HepG2 (cell line): ENCODE data around the gene SRSF1. TPM values are rescaled to one million over a fixed set of nuclear protein-coding genes. Genes with fewer than 3 reads are reported as not detected.

Experiments
- ARNT2 ChIP-seq: sonication (generic); formaldehyde crosslinking; IDR thresholded peaks from 2 replicates; pipeline ENCODE4 v1.8.0; 2022; ENCODE audit warnings: mild to moderate bottlenecking, low read depth, missing genetic modification reagents, moderate library complexity
- CAMTA2 ChIP-seq: sonication (generic); formaldehyde crosslinking; IDR thresholded peaks from 2 replicates; pipeline ENCODE4 v1.4.0; 2020; ENCODE audit warnings: mild to moderate bottlenecking, missing genetic modification reagents, borderline replicate concordance
- CEBPB ChIP-seq: IDR thresholded peaks from 2 replicates; pipeline ENCODE4 v1.6.1; 2011; ENCODE audit warnings: low read depth, low read length, improper control_type of control experiment, borderline replicate concordance
- E2F1 ChIP-seq: sonication (generic); formaldehyde crosslinking; IDR thresholded peaks from 2 replicates; pipeline ENCODE4 v1.5.0; 2020; ENCODE audit warnings: missing genetic modification reagents
- GABPB1 ChIP-seq: IDR thresholded peaks from 2 replicates; pipeline ENCODE4 v1.6.1; 2016; ENCODE audit warnings: mild to moderate bottlenecking, missing genetic modification reagents, moderate library complexity, missing compliant biosample characterization
- GLMP ChIP-seq: sonication (generic); formaldehyde crosslinking; IDR thresholded peaks from 2 replicates; pipeline ENCODE4 v1.9.0; 2021; ENCODE audit warnings: missing genetic modification reagents, mild to moderate bottlenecking, borderline replicate concordance
- HOXA7 ChIP-seq: sonication (generic); formaldehyde crosslinking; IDR thresholded peaks from 2 replicates; pipeline ENCODE4 v1.8.1; 2022; ENCODE audit warnings: mild to moderate bottlenecking, missing genetic modification reagents, moderate library complexity
- MNT ChIP-seq: fragments of 450-650 bp; IDR thresholded peaks from 2 replicates; pipeline ENCODE4 v1.6.1; 2016
- MTA1 ChIP-seq: sonication (generic); formaldehyde crosslinking; IDR thresholded peaks from 2 replicates; pipeline ENCODE4 v1.4.0; 2020; ENCODE audit warnings: missing genetic modification reagents, mild to moderate bottlenecking, borderline replicate concordance
- PATZ1 ChIP-seq: sonication (generic); formaldehyde crosslinking; IDR thresholded peaks from 2 replicates; pipeline ENCODE4 v1.4.0; 2020; ENCODE audit warnings: missing genetic modification reagents
- POGK ChIP-seq: sonication (generic); formaldehyde crosslinking; conservative IDR thresholded peaks from 2 replicates; pipeline ENCODE4 v1.8.0; 2022; ENCODE audit warnings: mild to moderate bottlenecking, moderate library complexity, missing genetic modification reagents
- TRAFD1 ChIP-seq: sonication (generic); formaldehyde crosslinking; IDR thresholded peaks from 2 replicates; pipeline ENCODE4 v1.5.1; 2020; ENCODE audit warnings: missing genetic modification reagents, mild to moderate bottlenecking, borderline replicate concordance
- ZNF10 ChIP-seq: sonication (generic); formaldehyde crosslinking; IDR thresholded peaks from 2 replicates; pipeline ENCODE4 v1.4.0; 2020; ENCODE audit warnings: mild to moderate bottlenecking, low read depth, missing genetic modification reagents, borderline replicate concordance
- ZNF430 ChIP-seq: sonication (generic); formaldehyde crosslinking; IDR thresholded peaks from 2 replicates; pipeline ENCODE4 v1.9.0; 2021; ENCODE audit warnings: mild to moderate bottlenecking, missing genetic modification reagents
- ZNF781 ChIP-seq: sonication (generic); formaldehyde crosslinking; IDR thresholded peaks from 2 replicates; pipeline ENCODE4 v1.5.1; 2020; ENCODE audit warnings: borderline replicate concordance, mild to moderate bottlenecking, missing genetic modification reagents; ENCODE audit errors: not compliant biosample characterization
- polyA plus RNA-seq, 8 experiments: library from polyadenylated mRNA; depleted of rRNA in 3 of 8; stranded (reverse) in 7 of 8; unstranded in 1 of 8; fragments of >200 nt; fragmentation: Illumina TruSeq in 4 of 8; extraction: Trizol in 4 of 8; gene quantifications; 2 replicates each; pipeline versions ENCODE4 v1.2.1 to v1.2.3, GENCODE V29; 2011 to 2016; ENCODE audit warnings: low read depth in 4 of 8, missing spikeins in 1 of 8, mixed read lengths in 1 of 8; ENCODE audit not compliant: insufficient read depth in 1 of 8
- total RNA-seq, 5 experiments: library from RNA; depleted of rRNA; stranded (reverse); fragments of >200 nt; fragmentation: Illumina TruSeq; extraction: Trizol; gene quantifications; 2 replicates each; pipeline ENCODE4 v1.2.3, GENCODE V29; 2016; ENCODE audit warnings: low read depth in 1 of 5

Gene SRSF1
- total and polyA plus RNA-seq, 2 of the 13 experiments (the other 11 are each of a cell fraction or from before 2014, with no cell fraction given): 142 to 445 TPM

- TF ChIP-seq MTA1 (CRISPR knock-in tag) (peak; percentile 57; the same call in 1 of the 2 replicates), ZNF10 (no peak), HOXA7 (CRISPR knock-in tag) (no peak), GLMP (CRISPR knock-in tag) (no peak), ZNF430 (CRISPR knock-in tag) (no peak), ZNF781 (CRISPR knock-in tag) (no peak), MNT (no peak), GABPB1 (CRISPR knock-in tag) (peak; percentile 72), E2F1 (no peak), CAMTA2 (CRISPR knock-in tag) (0 out of 2 replicates have a peak, but pooled peaks have one; percentile 61), ARNT2 (no peak), POGK (0 out of 2 replicates have a peak, but pooled peaks have one; percentile 44), PATZ1 (0 out of 2 replicates have a peak, but pooled peaks have one; percentile 29), TRAFD1 (CRISPR knock-in tag) (no peak; the same call in 1 of the 2 replicates), CEBPB (no peak)
These were observed 18.5 kb downstream of the SRSF1 start (continued) for GRCh38 chr17:57988301-57989250.
